ENCODE data around the gene HERPUD1.
"Not testable (repeated sequence)": the region's sequence is repeated elsewhere in the genome, so short reads cannot be mapped to it uniquely, and the experiment has no call there.

Gene HERPUD1

DNA sequence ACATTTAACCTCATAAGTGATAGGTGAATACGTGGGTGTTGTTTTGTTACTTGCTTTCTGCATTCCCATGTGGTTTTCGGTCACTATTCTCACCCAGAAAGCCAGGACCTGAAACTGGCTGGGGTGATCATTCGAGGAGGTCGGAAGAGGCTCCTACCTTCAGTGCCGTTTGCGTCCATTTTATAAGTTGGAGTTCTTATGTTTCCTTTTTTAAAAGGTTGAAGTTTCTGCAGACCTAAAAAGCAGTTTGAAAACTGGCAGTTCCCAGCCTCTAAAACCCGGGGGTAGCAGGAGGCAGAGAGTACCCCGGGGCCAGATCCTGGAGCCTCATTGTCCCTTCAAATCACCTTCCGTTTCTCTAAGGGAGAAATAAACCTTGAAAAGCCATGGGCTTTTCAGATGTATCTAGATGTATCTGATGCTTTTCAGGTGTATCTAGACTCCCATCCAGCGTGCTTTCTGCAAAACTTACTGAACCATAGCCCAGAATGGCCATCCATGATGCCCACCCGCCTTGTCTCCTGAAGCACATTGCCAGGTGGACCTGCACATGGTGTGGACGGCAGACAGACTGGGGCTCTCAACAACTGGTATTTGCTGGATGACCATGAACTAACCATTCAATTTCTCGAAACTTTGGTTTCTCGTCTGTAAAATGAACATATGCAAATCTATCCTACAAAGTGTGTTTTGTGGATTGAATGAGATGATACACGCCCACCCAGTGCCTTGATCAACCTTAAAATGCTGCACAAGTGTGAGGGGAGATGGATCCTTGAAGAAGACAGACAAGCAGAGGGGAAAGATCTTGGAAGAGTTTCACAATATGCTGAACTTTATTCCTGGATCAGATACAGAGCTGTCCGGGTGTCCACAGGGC lies 58.7 kb downstream of the HERPUD1 start:
- DNase-seq: no peak
- TF ChIP-seq POLR2A (IDR thresholded peaks at IDR 0.05; ENCODE audit: low read length) (no peak), GATA1 (IDR thresholded peaks at IDR 0.05; ENCODE audit: low read depth, low read length) (no peak)

DNA sequence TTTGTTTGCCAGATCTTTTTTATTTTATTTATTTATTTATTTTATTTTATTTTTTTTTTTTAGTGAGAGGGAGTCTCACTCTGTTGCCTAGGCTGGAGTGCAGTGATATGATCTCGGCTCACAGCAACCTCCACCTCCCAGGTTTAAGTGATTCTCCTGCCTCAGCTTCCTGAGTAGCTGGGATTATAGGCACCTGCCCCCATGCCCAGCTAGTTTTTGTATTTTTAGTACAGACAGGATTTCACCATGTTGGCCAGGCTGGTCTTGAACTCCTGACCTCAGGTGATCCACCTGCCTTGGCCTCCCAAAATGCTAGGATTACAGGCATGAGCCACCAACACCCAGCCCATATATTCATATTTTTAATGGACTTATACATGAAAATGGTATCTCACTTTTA lies 60.5 kb downstream of the HERPUD1 start:
- not testable (repeated sequence) for DNase-seq

DNA sequence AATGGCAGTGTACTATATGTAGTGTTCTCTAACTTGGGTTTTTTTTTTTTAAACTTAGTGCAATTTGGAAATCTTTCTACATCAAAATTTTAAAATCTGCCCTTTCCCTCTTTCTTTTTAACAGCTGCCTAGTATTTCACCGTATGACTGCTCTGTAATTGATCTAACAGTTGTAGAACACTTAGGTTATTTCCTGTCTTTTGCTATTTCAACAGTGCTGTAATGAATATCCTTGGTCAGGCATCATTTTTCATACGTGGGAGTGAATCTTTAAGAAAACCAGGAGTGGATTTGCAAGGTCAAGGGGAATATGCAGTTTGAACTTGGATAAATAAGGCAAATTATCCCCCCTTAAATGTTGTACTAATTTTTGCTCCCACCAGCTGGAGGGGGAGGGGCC lies 61.3 kb downstream of the HERPUD1 start:
- no peak for DNase-seq
- TF ChIP-seq GATA1 (IDR thresholded peaks at IDR 0.05; ENCODE audit: low read depth, low read length) (no peak), POLR2A (IDR thresholded peaks at IDR 0.05; ENCODE audit: low read length) (no peak)

DNA sequence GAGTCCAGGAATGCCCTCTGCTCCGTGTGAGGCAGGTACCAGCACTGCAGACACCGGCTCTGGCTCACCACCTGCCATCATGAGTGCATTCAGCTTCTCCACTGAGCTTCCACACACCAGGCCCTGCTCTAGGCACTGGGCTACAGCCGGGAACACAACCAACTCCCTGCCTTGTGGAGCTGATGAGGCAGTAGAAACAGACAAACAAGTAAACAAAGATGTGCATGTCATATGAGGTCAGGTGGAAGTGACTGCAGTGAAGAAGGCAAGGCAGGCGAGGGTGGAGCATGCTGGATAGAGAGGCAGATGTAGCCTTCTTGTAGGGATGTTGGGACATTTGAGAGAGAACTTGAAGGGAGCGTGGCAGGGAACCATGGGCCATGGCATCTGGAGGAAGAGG lies 62.4 kb downstream of the HERPUD1 start:
- TF ChIP-seq POLR2A (IDR thresholded peaks at IDR 0.05; ENCODE audit: low read length) (no peak), GATA1 (IDR thresholded peaks at IDR 0.05; ENCODE audit: low read depth, low read length) (no peak)
- DNase-seq: no peak
